ENCODE measurements around the gene CENPM. TPM values are rescaled to one million over a fixed set of nuclear protein-coding genes. Genes with fewer than 3 reads are reported as not detected.
A peak's percentile ranks its signal among the peaks of the same experiment; 100 is the strongest.

CENPM gene
- total RNA-seq, 2 experiments from 2014 or later, result 7.6 to 8.4 TPM

DNA sequence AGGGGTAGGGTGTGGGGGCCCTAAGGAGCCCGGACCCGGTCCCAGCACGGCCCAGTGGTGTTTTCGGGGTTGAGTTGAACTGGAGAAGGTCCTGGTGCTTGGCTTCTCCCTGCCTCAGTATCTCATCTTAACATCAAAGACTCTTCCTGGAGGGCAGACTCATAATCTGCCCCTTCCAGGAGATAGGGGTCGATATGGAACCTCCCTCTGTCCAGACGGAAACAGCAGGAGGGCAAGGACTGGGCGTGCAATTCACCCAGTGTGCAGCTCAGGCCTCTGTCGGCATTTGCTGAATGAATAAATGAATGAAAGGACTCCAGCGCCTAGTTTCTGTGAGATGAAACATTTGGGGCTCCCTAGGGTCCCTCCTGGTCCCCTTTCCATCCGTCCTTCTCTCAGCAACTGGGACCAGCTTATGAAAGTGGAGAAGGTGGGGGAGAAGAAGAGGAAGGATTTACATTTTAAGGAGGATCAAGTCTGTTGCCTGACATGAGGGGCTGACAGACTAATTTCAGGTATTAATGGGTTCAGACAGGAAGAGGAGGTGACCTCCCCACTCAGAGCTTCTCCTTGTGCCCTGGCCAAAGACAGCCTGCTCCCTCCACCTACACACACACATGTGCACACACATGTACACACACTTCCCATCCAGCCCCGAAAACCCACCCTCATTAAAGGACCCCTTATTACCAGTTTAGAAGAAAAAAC is 31.0 kb downstream of the CENPM start:
- peaks cover 46% of the 10 kb centered on the region for H3K4me1 ChIP-seq (ENCODE audit: insufficient read depth, low read length)

DNA sequence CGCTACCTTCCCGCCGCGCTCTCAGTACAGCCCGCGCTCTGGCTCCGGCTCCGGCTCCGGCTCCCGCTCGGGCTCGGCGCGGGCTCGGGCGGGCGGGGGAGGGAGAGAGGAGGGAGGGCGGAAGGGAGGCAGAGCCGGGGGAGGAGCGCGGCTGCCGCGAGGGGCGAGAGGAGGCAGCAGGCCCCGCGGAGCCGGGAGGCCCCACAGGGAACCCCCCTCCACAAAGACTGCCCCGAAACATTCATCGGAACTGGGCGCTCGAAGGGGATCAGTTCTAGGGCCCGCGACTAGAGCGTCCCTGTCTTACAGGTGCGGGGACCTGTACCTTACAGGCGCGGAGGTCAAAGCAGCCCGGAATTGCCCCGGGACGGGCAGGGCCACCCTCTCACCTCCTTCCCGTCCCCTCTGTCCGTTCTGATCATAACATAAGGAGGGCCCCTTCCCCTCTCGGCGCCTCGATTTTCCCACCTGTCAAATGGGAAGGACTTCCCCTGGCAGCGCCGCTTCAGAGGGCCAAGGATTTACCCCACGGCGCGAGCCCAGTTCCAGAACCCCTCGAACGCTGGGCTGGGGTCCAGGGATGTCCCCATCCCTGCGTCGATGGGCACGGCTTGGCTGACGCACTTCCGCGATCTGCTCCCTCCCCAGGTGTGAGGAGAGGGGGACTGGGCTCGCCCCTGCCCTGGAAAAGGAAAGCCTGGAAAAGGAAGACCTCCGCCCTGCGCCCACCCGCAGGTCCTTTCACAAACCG is 31.7 kb downstream of the CENPM start, which contains the start of gene SHISA8:
TSS of gene SHISA8 (minus strand) at position 40 of the 751 bp plus-strand sequence. CDS start 407 bp downstream, outside the sequence.
- CTCF ChIA-PET, result no interaction called here
- H3K27me3 ChIP-seq (ENCODE audit: control insufficient read depth in 1 of 2, insufficient read depth in 2 of 2, low read length in 2 of 2), result peaks cover 43 to 47% of the 10 kb centered on the region in 2 experiments
- no peaks in the 10 kb centered on the region for H3K36me3 ChIP-seq (ENCODE audit: insufficient read depth, low read length)
- TF ChIP-seq, protein P1, sequence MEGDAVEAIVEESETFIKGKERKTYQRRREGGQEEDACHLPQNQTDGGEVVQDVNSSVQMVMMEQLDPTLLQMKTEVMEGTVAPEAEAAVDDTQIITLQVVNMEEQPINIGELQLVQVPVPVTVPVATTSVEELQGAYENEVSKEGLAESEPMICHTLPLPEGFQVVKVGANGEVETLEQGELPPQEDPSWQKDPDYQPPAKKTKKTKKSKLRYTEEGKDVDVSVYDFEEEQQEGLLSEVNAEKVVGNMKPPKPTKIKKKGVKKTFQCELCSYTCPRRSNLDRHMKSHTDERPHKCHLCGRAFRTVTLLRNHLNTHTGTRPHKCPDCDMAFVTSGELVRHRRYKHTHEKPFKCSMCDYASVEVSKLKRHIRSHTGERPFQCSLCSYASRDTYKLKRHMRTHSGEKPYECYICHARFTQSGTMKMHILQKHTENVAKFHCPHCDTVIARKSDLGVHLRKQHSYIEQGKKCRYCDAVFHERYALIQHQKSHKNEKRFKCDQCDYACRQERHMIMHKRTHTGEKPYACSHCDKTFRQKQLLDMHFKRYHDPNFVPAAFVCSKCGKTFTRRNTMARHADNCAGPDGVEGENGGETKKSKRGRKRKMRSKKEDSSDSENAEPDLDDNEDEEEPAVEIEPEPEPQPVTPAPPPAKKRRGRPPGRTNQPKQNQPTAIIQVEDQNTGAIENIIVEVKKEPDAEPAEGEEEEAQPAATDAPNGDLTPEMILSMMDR (IDR thresholded peaks at IDR 0.05), result no peak
- peak; percentile 75 for ATAC-seq (ENCODE audit: poor library complexity)
- intact Hi-C loops (cut with DNase I, micrococcal nuclease), result no loop called here
- peak; percentile 39 to 81 (median 63) for DNase-seq
- peaks cover 0 to 28% of the 10 kb centered on the region in 2 experiments for H3K9me3 ChIP-seq (ENCODE audit: control insufficient read depth in 1 of 2, insufficient read depth in 1 of 2, low read length in 2 of 2)
- H3K4me1 Mint-ChIP-seq (ENCODE audit: low read depth), result peaks cover 21% of the 10 kb centered on the region
- H3K27ac ChIP-seq (ENCODE audit: low read depth in 1 of 2, low read length in 2 of 2), result no peak within 1 kb of the TSS
- peak within 1 kb of the TSS; percentile 39 for H3K4me3 ChIP-seq (ENCODE audit: low read length)
- no peaks in the 10 kb centered on the region for H3K36me3 Mint-ChIP-seq (ENCODE audit: low read depth)
- peaks cover 50% of the 10 kb centered on the region for H3K27me3 Mint-ChIP-seq
- H3K9me3 Mint-ChIP-seq, result no peaks in the 10 kb centered on the region
- H3K4me1 ChIP-seq (ENCODE audit: insufficient read depth, low read length), result peaks cover 50% of the 10 kb centered on the region
- H3K4me3 Mint-ChIP-seq, result peak within 1 kb of the TSS; percentile 69
- POLR2A ChIA-PET, result interaction anchor here (1.0 kb wide), 1 partner anchor 25 kb away, joined by 3 read pairs; no protein-coding TSS in a partner anchor
- H3K27ac Mint-ChIP-seq, result no peak within 1 kb of the TSS

More for the DNA sequence above, 31.0 kb downstream of the CENPM start:
- H3K9me3 Mint-ChIP-seq, result no peaks in the 10 kb centered on the region
- no peaks in the 10 kb centered on the region for H3K36me3 Mint-ChIP-seq (ENCODE audit: low read depth)
- peaks cover 40 to 45% of the 10 kb centered on the region in 2 experiments for H3K27me3 ChIP-seq (ENCODE audit: control insufficient read depth in 1 of 2, insufficient read depth in 2 of 2, low read length in 2 of 2)
- peaks cover 47% of the 10 kb centered on the region for H3K27me3 Mint-ChIP-seq
- peak overlapping the region; percentile 69 for H3K4me3 Mint-ChIP-seq
- H3K27ac ChIP-seq (ENCODE audit: low read depth in 1 of 2, low read length in 2 of 2), result no peak overlapping the region
- ChIA-PET POLR2A (interaction anchor here (0.6 kb wide), 1 partner anchor 11 kb away, joined by 3 read pairs; the partner anchor contains the start of gene TNFRSF13C), CTCF (interaction anchor here (2.2 kb wide), 1 partner anchor 10 kb away, joined by 8 read pairs; the partner anchor contains the start of gene TNFRSF13C)
- peaks cover 0 to 28% of the 10 kb centered on the region in 2 experiments for H3K9me3 ChIP-seq (ENCODE audit: control insufficient read depth in 1 of 2, insufficient read depth in 1 of 2, low read length in 2 of 2)
- DNase-seq (no peak), ATAC-seq (ENCODE audit: poor library complexity) (no peak)
- H3K4me3 ChIP-seq (ENCODE audit: low read length), result no peak overlapping the region
- no peaks in the 10 kb centered on the region for H3K36me3 ChIP-seq (ENCODE audit: insufficient read depth, low read length)
- intact Hi-C loops (cut with DNase I, micrococcal nuclease), result no loop called here
- TF ChIP-seq, protein P1 (IDR thresholded peaks at IDR 0.05), result no peak
- peaks cover 21% of the 10 kb centered on the region for H3K4me1 Mint-ChIP-seq (ENCODE audit: low read depth)
- no peak overlapping the region for H3K27ac Mint-ChIP-seq

DNA sequence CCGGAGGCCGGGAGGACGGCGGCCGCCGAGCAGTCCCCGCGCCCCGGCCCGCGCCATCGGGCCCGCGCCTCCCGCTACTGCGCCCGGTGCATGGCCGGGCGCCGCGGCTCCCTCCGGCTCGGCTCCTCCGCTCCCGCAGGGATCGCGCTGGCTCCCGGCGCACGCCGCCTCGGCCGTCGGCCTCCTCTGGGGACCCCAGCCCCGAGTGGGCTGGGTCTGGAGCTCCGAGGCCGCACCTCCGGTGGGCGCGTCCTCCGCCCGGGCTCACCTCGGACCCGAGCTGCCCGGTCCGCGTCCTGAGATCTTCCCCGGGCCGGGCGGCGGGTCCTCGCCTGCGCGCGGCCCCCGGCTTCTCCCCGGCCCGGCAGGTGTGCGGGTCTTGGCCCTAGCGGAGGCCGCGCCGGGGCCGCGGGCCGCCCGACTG is 32.3 kb downstream of the CENPM start:
- H3K27ac Mint-ChIP-seq, result no peak overlapping the region
- no peak overlapping the region for H3K4me3 Mint-ChIP-seq
- Histone ChIP-seq H3K9me3 (ENCODE audit: control insufficient read depth in 1 of 2, insufficient read depth in 1 of 2, low read length in 2 of 2) (peaks cover 0 to 28% of the 10 kb centered on the region in 2 experiments), H3K4me3 (ENCODE audit: low read length) (no peak overlapping the region), H3K4me1 (ENCODE audit: insufficient read depth, low read length) (peaks cover 46% of the 10 kb centered on the region), H3K27me3 (ENCODE audit: control insufficient read depth in 1 of 2, insufficient read depth in 2 of 2, low read length in 2 of 2) (peaks cover 44 to 47% of the 10 kb centered on the region in 2 experiments), H3K36me3 (ENCODE audit: insufficient read depth, low read length) (no peaks in the 10 kb centered on the region), H3K27ac (ENCODE audit: low read depth in 1 of 2, low read length in 2 of 2) (no peak overlapping the region)
- DNase-seq (no peak), ATAC-seq (ENCODE audit: poor library complexity) (no peak)
- CTCF ChIA-PET, result no interaction called here
- peaks cover 50% of the 10 kb centered on the region for H3K27me3 Mint-ChIP-seq
- intact Hi-C loops (cut with DNase I, micrococcal nuclease), result no loop called here
- no peaks in the 10 kb centered on the region for H3K36me3 Mint-ChIP-seq (ENCODE audit: low read depth)
- H3K9me3 Mint-ChIP-seq, result no peaks in the 10 kb centered on the region
- POLR2A ChIA-PET, result interaction anchor here (1.0 kb wide), 1 partner anchor 26 kb away, joined by 3 read pairs; no protein-coding TSS in a partner anchor
- H3K4me1 Mint-ChIP-seq (ENCODE audit: low read depth), result peaks cover 21% of the 10 kb centered on the region
- TF ChIP-seq, protein P1 (IDR thresholded peaks at IDR 0.05), result no peak

All from CD4-positive, alpha-beta T cell (primary cell).